GM06990 (cell line): Measurements from ENCODE around the gene FRAS1.

ENCODE experiments used
- DNase-seq: peaks from one replicate; pipeline ENCODE4 v3.0.0-alpha.2; 2011; ENCODE audit not compliant: insufficient read length; ENCODE audit errors: extremely low read depth
- H3K27me3 ChIP-seq: replicated peaks from 2 replicates; pipeline ENCODE4 v1.6.0; 2011; ENCODE audit warnings: low read length; ENCODE audit not compliant: control insufficient read depth, insufficient read depth
- H3K36me3 ChIP-seq: 2 replicates; pipeline ENCODE4 v1.5.1; 2011; ENCODE audit warnings: low read length; ENCODE audit not compliant: control insufficient read depth, insufficient read depth
- H3K4me3 ChIP-seq: replicated peaks from 2 replicates; pipeline ENCODE4 v1.5.1; 2011; ENCODE audit warnings: low read depth, mild to moderate bottlenecking, control low read depth, low read length
- CTCF ChIP-seq: IDR thresholded peaks from 2 replicates; pipeline ENCODE4 v1.5.1; 2011; ENCODE audit warnings: low read length, control low read depth, mild to moderate bottlenecking, inconsistent platforms; ENCODE audit not compliant: insufficient read depth, poor library complexity, severe bottlenecking

The FRAS1 gene

DNA sequence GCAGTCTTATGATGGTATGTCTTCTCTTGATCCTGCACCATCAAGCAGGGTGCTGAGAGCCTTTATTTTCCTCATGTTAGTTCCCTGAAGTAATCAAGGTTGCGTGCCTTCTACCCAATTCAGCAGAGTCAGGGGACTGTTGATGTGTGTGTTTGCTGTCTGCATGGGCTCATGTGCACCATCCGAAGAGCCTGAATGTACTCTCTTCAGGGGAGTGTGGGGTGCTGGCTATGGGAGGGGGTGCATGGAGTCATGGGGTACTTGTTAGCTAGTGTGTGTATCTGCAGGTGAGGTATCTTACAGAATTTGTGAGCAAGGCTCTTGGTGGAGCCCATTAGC, 340.1 kb downstream of the FRAS1 start:
- no peaks in the 10 kb centered on the region for H3K27me3 ChIP-seq
- no peak for DNase-seq
- no peaks in the 10 kb centered on the region for H3K36me3 ChIP-seq
- H3K4me3 ChIP-seq = no peak overlapping the region
- no peak for TF ChIP-seq CTCF

DNA sequence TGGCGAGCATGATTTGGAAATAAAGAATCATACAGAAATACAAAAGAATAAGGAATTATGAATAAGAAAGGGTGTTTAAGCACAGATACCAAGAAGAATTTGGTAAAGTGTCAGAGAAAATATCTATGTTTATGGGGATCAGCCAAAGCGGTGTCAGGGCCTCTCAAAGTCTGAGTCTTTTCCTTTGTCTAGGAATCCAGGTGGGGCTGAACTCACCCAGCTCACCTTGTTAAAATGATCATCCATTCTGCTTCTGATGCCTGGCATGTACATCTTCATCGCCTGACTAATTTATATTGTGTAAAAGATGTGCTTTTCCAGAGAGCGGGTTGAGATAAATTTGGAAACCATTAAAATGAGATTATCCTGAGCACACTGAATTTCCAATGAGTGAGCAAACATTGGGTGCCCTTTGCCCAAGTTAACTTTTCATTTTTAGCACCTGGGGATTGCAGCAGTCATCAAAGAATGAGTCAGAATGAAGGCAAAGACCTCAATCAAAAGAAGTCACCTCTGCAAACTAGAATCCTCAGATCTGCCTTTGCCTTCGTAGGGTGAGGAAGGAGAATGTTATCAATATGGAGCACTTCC, 352.6 kb downstream of the FRAS1 start:
- H3K4me3 ChIP-seq = no peak overlapping the region
- no peaks in the 10 kb centered on the region for H3K27me3 ChIP-seq
- DNase-seq = no peak
- TF ChIP-seq CTCF = no peak
- H3K36me3 ChIP-seq = no peaks in the 10 kb centered on the region

- H3K36me3 ChIP-seq = no peaks in the 10 kb centered on the region
- DNase-seq = no peak
- H3K27me3 ChIP-seq = no peaks in the 10 kb centered on the region
- no peak overlapping the region for H3K4me3 ChIP-seq
- TF ChIP-seq CTCF = no peak
These were observed 353.1 kb downstream of the FRAS1 start for GRCh38 chr4:78410225-78410624.

- Histone ChIP-seq H3K27me3 (no peaks in the 10 kb centered on the region), H3K4me3 (no peak overlapping the region), H3K36me3 (no peaks in the 10 kb centered on the region)
- no peak for DNase-seq
- no peak for TF ChIP-seq CTCF
These were observed 353.6 kb downstream of the FRAS1 start for GRCh38 chr4:78410676-78411075.

- peaks cover 3% of the 10 kb centered on the region for H3K27me3 ChIP-seq
- TF ChIP-seq CTCF = no peak
- no peak overlapping the region for H3K4me3 ChIP-seq
- no peak for DNase-seq
- no peaks in the 10 kb centered on the region for H3K36me3 ChIP-seq
These were observed 357.0 kb downstream of the FRAS1 start for GRCh38 chr4:78414116-78414515.

GRCh38 chr4:78417603-78418002, 360.5 kb downstream of the FRAS1 start:
- Histone ChIP-seq H3K36me3 (no peaks in the 10 kb centered on the region), H3K27me3 (peaks cover 3% of the 10 kb centered on the region), H3K4me3 (no peak overlapping the region)
- TF ChIP-seq CTCF = no peak
- no peak for DNase-seq
